ENCODE data around the gene MAPRE3.

Gene MAPRE3

GRCh38 chr2:27027211-27027651, 56.8 kb downstream of the MAPRE3 start:
- no peak overlapping the region for H3K4me3 ChIP-seq (replicated peaks; ENCODE audit: low read depth, low read length)
- peaks cover 18% of the 10 kb centered on the region for H3K36me3 ChIP-seq (ENCODE audit: control insufficient read depth, insufficient read depth, low read length)
- no peak for DNase-seq (ENCODE audit: extremely low read depth, insufficient read length)
- no peaks in the 10 kb centered on the region for H3K27me3 ChIP-seq (replicated peaks; ENCODE audit: control insufficient read depth, insufficient read depth, low read length)
- TF ChIP-seq, protein P1, sequence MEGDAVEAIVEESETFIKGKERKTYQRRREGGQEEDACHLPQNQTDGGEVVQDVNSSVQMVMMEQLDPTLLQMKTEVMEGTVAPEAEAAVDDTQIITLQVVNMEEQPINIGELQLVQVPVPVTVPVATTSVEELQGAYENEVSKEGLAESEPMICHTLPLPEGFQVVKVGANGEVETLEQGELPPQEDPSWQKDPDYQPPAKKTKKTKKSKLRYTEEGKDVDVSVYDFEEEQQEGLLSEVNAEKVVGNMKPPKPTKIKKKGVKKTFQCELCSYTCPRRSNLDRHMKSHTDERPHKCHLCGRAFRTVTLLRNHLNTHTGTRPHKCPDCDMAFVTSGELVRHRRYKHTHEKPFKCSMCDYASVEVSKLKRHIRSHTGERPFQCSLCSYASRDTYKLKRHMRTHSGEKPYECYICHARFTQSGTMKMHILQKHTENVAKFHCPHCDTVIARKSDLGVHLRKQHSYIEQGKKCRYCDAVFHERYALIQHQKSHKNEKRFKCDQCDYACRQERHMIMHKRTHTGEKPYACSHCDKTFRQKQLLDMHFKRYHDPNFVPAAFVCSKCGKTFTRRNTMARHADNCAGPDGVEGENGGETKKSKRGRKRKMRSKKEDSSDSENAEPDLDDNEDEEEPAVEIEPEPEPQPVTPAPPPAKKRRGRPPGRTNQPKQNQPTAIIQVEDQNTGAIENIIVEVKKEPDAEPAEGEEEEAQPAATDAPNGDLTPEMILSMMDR (IDR thresholded peaks at IDR 0.05; ENCODE audit: insufficient read depth, low read length, poor library complexity, severe bottlenecking), result no peak

DNA sequence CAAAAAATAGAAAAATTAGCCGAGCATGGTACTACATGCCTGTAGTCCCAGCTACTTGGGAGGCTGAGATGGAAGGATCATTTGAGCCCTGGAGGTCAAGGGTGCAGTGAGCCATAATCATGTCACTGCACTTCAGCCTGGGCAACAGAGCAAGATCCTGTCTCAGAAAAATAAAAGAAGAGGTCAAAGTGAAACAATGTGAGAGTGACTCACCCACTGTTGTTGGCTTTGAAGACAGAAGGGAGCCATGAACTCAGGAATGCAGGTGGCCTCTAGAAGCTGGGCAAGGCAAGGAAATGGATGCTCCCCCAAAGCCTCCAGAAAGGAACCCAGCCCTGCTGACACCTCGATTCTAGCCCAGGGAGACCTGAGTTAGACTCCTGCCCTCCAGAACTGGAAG, 58.6 kb downstream of the MAPRE3 start:
- TF ChIP-seq, protein P1 (IDR thresholded peaks at IDR 0.05; ENCODE audit: insufficient read depth, low read length, poor library complexity, severe bottlenecking), result no peak
- H3K4me3 ChIP-seq (replicated peaks; ENCODE audit: low read depth, low read length), result no peak overlapping the region
- no peak for DNase-seq (ENCODE audit: extremely low read depth, insufficient read length)
- no peaks in the 10 kb centered on the region for H3K27me3 ChIP-seq (replicated peaks; ENCODE audit: control insufficient read depth, insufficient read depth, low read length)
- peaks cover 15% of the 10 kb centered on the region for H3K36me3 ChIP-seq (ENCODE audit: control insufficient read depth, insufficient read depth, low read length)

DNA sequence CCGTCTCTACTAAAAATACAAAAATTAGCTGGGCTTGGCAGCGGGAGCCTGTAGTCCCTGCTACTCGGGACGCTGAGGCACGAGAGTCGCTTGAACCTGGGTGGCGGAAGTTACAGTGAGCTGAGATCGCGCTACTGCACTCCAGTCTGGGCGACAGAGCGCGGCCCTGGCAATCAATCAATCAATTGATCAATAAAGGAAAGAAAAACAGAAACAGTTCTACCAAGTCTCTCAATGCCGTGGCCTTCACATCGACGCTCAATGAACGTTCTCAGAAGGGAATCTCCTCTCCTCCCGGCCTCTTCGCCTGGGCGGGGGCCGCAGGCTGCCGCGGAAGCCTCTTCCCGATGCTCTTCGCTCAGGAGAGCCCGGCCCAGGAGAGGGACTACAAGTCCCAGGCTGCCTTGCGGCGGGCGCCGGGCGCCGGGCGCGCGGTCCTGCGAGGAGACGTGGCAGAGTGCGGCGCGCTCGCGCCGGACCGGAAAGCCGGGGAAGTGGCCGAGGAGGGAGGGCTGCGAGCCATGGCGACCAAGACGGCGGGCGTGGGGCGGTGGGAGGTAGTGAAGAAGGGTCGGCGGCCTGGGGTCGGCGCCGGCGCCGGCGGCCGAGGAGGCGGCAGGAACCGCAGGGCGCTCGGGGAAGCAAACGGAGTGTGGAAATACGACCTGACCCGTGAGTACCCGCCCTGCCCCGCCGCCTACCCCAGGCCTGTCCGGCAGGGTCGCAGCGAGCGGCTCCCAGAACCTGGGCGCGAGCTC, 62.2 kb downstream of the MAPRE3 start, which contains the start of gene TMEM214:
Gene TMEM214 (plus strand): TSS at position 471 of the 758 bp plus-strand sequence. CDS start 51 bp downstream, at position 522.
- Histone ChIP-seq H3K36me3 (ENCODE audit: control insufficient read depth, insufficient read depth, low read length) (peaks cover 29% of the 10 kb centered on the region), H3K4me3 (replicated peaks; ENCODE audit: low read depth, low read length) (peak within 1 kb of the TSS; percentile 85), H3K27me3 (replicated peaks; ENCODE audit: control insufficient read depth, insufficient read depth, low read length) (no peaks in the 10 kb centered on the region)
- peak; percentile 94 for DNase-seq (ENCODE audit: extremely low read depth, insufficient read length)
- TF ChIP-seq, protein P1 (IDR thresholded peaks at IDR 0.05; ENCODE audit: insufficient read depth, low read length, poor library complexity, severe bottlenecking), result no peak

GRCh38 chr2:27033253-27033852, 62.9 kb downstream of the MAPRE3 start:
- no peak for DNase-seq (ENCODE audit: extremely low read depth, insufficient read length)
- Histone ChIP-seq H3K36me3 (ENCODE audit: control insufficient read depth, insufficient read depth, low read length) (peaks cover 35% of the 10 kb centered on the region), H3K4me3 (replicated peaks; ENCODE audit: low read depth, low read length) (peak overlapping the region; percentile 85), H3K27me3 (replicated peaks; ENCODE audit: control insufficient read depth, insufficient read depth, low read length) (no peaks in the 10 kb centered on the region)
- TF ChIP-seq, protein P1 (IDR thresholded peaks at IDR 0.05; ENCODE audit: insufficient read depth, low read length, poor library complexity, severe bottlenecking), result no peak

GRCh38 chr2:27038012-27038411, 67.6 kb downstream of the MAPRE3 start:
- TF ChIP-seq, protein P1 (IDR thresholded peaks at IDR 0.05; ENCODE audit: insufficient read depth, low read length, poor library complexity, severe bottlenecking), result no peak
- no peak for DNase-seq (ENCODE audit: extremely low read depth, insufficient read length)
- H3K36me3 ChIP-seq (ENCODE audit: control insufficient read depth, insufficient read depth, low read length), result peaks cover 57% of the 10 kb centered on the region

More at GRCh38 chr2:27038012-27038411, 67.6 kb downstream of the MAPRE3 start:
- Histone ChIP-seq H3K27me3 (replicated peaks; ENCODE audit: control insufficient read depth, insufficient read depth, low read length) (no peaks in the 10 kb centered on the region), H3K4me3 (replicated peaks; ENCODE audit: low read depth, low read length) (no peak overlapping the region)
